AG20443 (cell line): ENCODE data around the gene CCDC69.
"Not testable (repeated sequence)": the region's sequence is repeated elsewhere in the genome, so short reads cannot be mapped to it uniquely, and the experiment has no call there.

Source experiments
- DNase-seq: peaks from one replicate; pipeline ENCODE4 v3.0.0; 2012; ENCODE audit warnings: low spot score, mixed read lengths

The CCDC69 gene

GRCh38 chr5:151221574-151221973 is 2.3 kb downstream of the CCDC69 start:
- DNase-seq = peak; percentile 69

GRCh38 chr5:151219789-151220188 is 4.1 kb downstream of the CCDC69 start:
- no peak for DNase-seq

- DNase-seq = no peak
Observed at GRCh38 chr5:151219138-151219537, 4.8 kb downstream of the CCDC69 start.

DNA sequence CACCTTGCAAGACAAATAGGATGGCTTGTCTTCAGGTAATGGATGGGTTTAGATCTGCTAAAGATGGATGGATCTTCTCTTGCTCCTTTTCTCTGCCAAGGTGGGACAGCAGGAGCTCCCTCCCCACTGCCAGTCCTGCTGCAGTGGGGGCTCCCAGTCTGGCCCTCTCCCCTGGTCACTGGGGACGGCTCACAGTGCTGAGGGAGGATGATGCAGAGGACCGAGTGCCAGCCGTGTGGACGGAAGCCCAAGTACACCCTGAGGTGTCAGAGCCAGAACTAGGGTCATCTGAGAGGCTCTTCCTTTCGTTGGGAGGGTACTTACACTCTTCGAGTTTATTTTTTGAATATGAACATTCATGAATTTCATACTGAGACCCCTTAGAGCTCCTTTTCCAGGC is 5.7 kb downstream of the CCDC69 start:
- no peak for DNase-seq

GRCh38 chr5:151216781-151217180 is 7.1 kb downstream of the CCDC69 start:
- no peak for DNase-seq

GRCh38 chr5:151215546-151215880 is 8.4 kb downstream of the CCDC69 start:
- DNase-seq = no peak

DNA sequence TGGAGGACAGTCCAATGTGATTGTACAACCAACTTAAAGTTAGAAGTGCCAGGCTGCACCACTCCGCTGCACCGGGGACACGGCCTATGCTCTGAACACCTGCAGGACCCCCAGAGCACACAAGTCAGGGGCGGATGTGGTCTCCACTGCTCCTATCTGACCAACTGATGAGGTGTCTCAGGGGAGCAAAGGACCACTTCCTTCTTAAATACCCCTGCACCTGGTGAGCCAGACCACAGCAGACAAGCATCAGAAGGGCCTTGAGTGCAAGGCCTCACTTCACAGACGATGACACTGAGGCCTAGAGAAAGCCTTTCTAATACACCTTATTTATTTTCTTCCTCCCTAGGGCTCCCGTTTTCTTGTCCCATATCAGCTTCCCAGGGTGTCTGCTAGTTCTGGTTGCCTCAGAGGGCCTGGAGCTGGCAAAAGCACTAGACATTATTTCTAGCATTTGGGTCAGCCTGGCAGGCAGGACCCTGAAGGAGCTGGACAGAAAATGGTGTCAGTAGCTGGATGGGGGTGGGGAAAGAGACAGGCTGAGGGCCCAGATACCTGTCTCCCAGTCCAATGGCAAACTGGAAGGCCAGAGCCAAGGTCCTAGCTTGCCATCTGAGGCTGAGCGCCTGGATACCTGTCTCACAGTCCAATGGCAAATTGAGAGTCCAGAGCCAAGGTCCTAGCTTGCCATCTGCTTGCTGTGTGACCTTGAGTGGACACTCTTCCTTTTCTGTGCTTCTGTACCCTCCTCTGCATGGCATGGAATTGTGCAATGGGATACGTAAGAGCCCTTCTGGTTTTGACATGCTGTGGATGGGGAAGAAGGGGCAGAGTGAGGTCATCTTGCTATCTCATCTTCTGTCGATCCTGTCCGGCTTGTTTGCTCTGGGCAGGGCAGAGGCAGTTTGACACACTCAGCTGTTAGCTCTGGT is 9.0 kb downstream of the CCDC69 start:
- no peak for DNase-seq

- DNase-seq = peak; percentile 70
Observed at GRCh38 chr5:151213803-151214613, 9.9 kb downstream of the CCDC69 start.

DNA sequence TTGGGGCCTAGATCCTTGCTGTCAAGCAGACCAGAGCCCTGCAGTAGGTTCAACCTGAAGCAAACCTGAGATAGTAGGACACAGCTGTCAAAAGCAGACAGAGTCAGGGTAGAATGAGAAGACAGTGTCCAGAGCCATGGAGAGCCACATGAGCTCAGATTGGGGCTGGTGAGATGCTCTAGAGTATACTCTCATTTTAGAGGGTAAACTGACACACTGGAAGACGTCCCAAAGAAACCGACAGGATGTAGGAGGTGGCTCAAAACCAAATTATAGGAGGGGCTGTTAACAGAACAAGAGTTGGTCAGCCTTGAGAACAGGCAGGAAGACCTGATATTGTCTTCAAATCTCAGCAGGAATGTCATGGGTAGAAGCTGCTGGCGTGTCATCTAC is 11.5 kb downstream of the CCDC69 start:
- no peak for DNase-seq

GRCh38 chr5:151208481-151208914 is 15.4 kb downstream of the CCDC69 start:
- no peak for DNase-seq

DNA sequence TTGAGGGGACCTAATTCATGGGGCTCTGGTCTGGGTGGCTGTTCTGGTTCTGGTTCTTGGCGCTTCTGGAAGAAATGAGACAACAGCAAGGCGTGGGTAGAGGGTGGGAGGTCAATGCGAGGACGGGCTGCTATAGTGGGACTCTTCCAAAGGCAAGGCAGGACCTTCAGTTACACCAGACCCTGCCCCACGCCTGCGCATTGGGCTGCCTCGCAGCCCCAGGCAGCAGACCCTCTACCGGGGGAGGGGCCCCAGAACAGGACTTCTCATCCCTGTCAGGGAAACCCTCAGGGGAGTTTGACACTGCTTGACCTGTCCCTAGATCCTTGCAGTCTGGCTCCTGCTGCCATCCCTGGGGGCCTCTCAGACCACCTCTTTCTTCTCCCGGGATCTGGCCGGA is 18.5 kb downstream of the CCDC69 start:
- no peak for DNase-seq

DNA sequence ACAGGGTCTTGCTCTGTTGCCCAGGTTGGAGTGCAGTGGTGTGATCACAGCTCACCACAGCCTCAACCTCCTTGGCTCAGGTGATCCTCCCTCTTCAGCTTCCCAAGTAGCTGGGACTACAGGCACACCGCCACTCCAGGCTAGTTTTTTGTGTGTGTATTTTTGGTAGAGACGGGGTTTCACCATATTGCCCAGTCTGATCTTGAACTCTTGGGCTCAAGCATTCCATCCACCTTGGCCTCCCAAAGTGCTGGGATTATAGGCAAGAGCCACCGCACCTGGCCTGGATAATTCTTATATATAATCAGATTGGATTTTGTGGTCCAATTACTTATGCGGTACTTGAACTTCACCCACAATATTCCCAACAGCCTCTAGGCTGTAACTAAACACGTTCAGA is 19.8 kb downstream of the CCDC69 start:
- no peak for DNase-seq

GRCh38 chr5:151202381-151203139 is 21.3 kb downstream of the CCDC69 start:
- DNase-seq = peak; percentile 59

GRCh38 chr5:151200913-151201595 is 22.8 kb downstream of the CCDC69 start:
- no peak for DNase-seq

DNA sequence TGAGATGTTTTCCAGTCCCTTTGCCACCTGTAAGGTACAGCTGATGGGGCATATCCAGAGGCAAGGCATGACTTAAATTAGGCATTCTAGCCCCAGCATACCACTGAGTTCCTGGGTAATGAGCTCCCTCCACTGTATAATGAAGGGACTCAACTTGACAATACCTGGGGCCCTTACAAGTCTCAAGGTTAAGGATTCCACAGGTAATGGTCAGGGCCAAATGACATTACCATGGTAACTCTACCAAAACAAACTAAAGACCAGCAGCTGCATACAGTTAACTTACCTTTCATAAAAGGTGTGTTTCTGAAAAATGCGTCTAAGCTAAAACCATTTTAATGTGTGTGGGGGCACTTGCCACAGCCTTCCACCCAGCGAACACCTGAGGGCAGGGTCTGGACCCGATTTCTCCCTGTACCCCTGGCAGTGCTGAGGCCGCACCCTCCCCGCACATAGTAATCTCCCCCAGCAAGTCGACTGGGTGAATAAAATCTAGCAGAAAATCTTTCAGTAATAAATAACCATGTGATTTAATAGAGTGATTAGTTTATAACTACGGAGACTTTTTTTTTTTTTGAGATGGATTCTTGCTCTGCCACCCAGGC is 24.2 kb downstream of the CCDC69 start:
- DNase-seq = no peak

DNA sequence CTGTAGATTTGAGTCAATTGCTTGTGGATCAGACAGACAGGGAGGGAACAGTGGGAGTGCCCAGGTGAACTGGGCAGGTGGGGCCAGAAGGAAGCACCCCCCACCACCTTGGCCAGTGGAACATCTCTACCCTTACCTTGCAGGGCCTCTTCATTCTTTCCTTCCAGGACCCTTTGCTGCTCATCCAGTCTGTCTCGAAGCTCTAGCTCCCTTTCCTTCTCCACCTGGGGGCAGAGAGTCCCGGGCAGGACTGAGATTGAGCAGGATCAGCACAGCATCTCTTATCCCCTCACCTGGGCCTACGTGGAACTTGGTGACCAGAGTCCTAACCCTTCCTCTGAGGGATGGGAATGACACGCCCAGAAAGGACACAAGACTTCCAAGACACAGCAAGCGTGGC is 25.0 kb downstream of the CCDC69 start:
- no peak for DNase-seq

DNA sequence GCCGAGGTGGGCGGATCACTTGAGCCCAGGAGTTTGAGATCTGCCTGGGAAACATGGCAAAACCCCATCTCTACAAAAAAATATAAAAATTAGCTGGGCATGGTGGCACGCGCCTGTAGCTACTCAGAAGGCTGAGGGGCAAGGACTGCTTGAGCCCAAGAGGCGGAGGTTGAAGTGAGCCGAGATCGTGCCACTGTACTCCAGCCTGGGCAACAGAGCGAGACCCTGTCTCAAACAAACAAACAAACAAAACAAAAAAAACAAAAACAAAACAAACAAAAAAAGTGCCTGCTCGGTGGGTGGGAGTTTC is 26.6 kb downstream of the CCDC69 start:
- not testable (repeated sequence) for DNase-seq

GRCh38 chr5:151196556-151197290 is 27.2 kb downstream of the CCDC69 start:
- DNase-seq = no peak

DNA sequence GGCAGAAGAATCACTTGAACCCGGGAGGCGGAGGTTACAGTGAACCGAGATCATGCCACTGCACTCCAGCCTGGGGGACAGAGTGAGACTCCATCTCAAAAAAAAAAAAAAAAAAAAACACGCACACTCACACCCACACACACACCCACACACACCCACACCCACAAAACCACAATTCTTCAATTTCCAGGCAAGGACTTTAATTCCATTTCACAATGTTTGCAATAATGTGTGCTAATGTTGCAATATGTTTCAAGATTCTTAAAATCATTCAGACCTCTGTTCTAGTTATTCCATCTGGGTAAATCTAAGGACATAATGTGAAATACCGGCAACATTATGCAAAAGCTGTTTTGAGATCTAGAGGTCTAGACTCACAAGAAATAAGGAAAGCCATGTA is 28.3 kb downstream of the CCDC69 start:
- DNase-seq = peak; percentile 37

DNA sequence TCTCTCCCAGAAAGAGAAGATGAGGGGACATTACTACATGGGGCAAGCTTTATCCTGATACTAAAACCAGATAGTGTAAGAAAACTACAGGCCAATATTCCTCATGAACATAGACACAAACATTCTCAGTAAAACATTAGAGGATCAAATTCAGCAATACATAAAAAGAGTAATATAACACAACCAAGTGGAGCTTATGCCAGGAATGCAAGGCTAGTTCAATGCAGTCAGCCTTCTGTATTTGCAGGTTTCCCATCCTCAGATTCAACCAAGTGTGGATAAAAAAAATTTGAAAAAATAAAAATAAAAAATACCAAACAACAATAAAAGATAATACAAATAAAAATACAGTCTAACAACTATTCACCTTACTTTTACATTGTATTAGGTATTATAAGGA is 31.3 kb downstream of the CCDC69 start:
- no peak for DNase-seq

- no peak for DNase-seq
Observed at GRCh38 chr5:151191661-151192060, 32.2 kb downstream of the CCDC69 start.
